ENCODE measurements around the gene SMAP2. TPM values are rescaled to one million over a fixed set of nuclear protein-coding genes. Genes with fewer than 3 reads are reported as not detected.

The SMAP2 gene
- total RNA-seq, 1 donor from 2014 or later = 15.5 TPM

DNA sequence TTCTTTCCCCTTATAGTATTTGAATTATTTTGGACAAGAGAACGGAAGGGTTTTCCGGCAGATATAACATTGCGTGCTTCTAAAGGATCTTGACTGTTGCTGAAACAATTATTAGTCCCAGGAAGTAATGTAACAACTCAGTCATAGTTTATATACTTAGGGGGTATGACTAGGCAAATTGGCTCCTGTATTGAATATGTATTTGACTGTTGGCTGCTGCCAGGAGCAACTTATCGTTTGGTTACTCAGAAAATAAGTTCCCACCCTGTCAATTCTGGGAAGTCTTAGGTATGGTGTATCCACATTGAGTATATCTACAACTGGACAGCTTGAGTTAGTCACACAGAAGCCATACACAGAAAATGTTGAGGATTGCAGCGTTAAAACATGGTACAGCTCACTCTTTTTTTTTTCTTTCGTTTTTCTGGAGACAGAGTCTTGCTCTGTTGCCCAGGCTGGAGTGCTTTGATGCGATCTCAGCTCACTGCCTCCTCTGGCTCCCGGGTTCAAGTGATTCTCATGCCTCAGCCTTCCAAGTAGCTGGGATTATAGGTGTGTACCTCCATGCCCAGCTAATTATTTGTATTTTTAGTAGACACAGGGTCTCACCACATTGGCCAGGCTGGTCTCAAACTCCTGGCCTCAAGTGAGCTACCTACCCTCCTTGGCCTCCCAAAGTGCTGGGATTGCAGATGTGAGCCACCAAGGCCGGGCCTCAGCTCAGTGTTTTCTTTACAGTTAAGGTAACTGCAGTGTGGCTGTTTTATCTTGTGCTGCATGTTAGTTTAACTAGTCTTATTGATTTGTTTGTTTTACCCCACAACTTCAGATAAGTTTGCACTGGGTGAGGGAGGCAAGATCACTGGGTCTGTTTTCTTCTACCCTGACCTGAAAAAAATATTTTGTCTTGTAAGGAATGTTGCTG lies 10.2 kb downstream of the SMAP2 start:
- Mint-ChIP-seq H3K9me3 (ENCODE audit: low read depth) (no peaks in the 10 kb centered on the region), H3K27me3 (ENCODE audit: low read depth) (no peaks in the 10 kb centered on the region), H3K36me3 (ENCODE audit: low read depth) (peaks cover 2% of the 10 kb centered on the region), H3K27ac (ENCODE audit: unreplicated experiment) (peak overlapping the region; percentile 5), H3K4me3 (ENCODE audit: unreplicated experiment) (no peak overlapping the region), H3K4me1 (ENCODE audit: low read depth) (peaks cover 59% of the 10 kb centered on the region)
- TF ChIP-seq, protein P1, sequence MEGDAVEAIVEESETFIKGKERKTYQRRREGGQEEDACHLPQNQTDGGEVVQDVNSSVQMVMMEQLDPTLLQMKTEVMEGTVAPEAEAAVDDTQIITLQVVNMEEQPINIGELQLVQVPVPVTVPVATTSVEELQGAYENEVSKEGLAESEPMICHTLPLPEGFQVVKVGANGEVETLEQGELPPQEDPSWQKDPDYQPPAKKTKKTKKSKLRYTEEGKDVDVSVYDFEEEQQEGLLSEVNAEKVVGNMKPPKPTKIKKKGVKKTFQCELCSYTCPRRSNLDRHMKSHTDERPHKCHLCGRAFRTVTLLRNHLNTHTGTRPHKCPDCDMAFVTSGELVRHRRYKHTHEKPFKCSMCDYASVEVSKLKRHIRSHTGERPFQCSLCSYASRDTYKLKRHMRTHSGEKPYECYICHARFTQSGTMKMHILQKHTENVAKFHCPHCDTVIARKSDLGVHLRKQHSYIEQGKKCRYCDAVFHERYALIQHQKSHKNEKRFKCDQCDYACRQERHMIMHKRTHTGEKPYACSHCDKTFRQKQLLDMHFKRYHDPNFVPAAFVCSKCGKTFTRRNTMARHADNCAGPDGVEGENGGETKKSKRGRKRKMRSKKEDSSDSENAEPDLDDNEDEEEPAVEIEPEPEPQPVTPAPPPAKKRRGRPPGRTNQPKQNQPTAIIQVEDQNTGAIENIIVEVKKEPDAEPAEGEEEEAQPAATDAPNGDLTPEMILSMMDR (IDR thresholded peaks at IDR 0.05) = no peak
- DNase-seq (ENCODE audit: low spot score) = no peak

DNA sequence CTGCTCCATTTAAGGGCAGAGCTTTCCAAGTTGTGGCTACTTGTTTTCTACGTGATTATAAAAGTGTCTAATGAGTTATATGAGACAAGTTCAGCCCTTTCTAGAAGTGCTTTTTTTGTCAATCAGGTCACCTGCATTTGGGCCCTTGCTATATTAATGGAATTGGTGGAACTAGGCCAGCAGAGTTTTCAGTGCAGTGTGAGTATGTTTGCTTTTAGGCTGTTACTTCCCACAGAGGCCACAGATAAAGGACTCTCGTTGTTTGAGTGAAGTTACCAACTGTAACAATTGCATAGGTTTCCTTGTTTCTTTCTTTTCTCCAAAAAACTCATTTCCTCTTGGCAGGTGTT lies 10.9 kb downstream of the SMAP2 start:
- Mint-ChIP-seq H3K4me3 (ENCODE audit: unreplicated experiment) (no peak overlapping the region), H3K27ac (ENCODE audit: unreplicated experiment) (peak overlapping the region; percentile 5), H3K9me3 (ENCODE audit: low read depth) (no peaks in the 10 kb centered on the region), H3K4me1 (ENCODE audit: low read depth) (peaks cover 59% of the 10 kb centered on the region), H3K27me3 (ENCODE audit: low read depth) (no peaks in the 10 kb centered on the region), H3K36me3 (ENCODE audit: low read depth) (peaks cover 2% of the 10 kb centered on the region)
- TF ChIP-seq, protein P1 (IDR thresholded peaks at IDR 0.05) = no peak
- no peak for DNase-seq (ENCODE audit: low spot score)

DNA sequence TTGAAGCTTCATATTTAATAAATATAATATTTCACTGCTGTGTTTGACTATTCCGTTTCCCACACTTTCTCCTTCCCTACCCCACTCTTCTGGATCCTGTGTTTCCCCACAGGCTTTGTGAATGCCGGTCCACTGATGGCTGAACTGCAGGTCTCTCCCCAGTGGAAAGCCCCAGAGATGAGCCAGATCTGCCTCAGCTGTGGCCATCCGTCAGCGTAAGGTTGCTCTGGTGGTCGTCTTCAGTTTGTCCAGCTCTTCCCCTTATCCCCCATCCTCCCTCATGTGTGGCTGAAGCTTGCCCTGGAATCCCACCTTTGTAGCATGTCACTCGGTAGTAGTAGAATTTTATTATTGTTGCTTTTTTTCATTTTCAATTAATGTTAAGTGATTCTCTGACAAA lies 11.4 kb downstream of the SMAP2 start:
- no peak for DNase-seq (ENCODE audit: low spot score)
- H3K27me3 Mint-ChIP-seq (ENCODE audit: low read depth) = no peaks in the 10 kb centered on the region
- H3K4me1 Mint-ChIP-seq (ENCODE audit: low read depth) = peaks cover 56% of the 10 kb centered on the region
- no peaks in the 10 kb centered on the region for H3K9me3 Mint-ChIP-seq (ENCODE audit: low read depth)
- H3K4me3 Mint-ChIP-seq (ENCODE audit: unreplicated experiment) = no peak overlapping the region
- no peak overlapping the region for H3K27ac Mint-ChIP-seq (ENCODE audit: unreplicated experiment)
- TF ChIP-seq, protein P1 (IDR thresholded peaks at IDR 0.05) = no peak
- H3K36me3 Mint-ChIP-seq (ENCODE audit: low read depth) = peaks cover 2% of the 10 kb centered on the region

DNA sequence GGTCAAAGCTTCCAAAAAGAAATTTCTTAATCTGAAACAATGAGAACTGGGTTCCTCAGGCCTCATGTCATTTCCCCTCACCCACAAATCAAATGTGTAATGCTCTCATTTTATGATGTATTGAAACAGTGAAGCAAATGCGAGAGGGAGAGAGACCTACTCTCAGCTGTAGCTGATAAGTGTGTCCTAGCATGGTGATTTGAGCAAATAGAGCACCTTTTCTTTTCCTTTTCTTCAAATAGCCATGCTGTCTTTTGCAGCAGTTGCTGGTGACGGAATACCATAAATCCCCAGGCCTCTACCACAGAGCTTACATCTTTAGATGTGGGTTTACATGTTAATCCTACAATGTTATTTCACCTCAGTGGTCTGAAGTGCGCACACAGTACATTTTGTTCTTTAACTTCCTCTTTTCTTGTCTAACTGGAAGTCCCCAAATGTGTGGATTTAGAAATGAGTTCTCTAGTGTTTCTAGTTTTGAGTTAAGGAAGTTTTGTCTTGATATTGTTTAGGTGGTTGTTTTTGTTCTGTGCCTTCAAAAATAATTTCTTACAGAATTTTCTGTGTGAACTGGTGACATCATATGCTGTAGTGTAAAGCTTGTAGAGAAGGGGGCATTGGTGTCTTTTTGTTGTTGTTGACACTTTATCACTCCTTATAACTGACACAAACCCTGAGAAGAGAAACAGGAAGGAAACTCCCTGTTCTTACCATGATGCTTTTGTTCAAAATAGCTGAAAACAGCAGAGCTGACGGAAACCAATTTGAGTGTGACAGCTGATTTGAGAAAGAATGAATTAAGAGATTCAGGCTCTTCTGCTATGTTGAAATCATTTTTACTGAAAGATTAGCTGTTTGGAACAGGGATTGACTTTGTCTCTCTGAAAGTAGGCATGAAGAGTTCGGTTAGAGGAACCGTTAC lies 12.2 kb downstream of the SMAP2 start:
- Mint-ChIP-seq H3K4me1 (ENCODE audit: low read depth) (peaks cover 56% of the 10 kb centered on the region), H3K9me3 (ENCODE audit: low read depth) (no peaks in the 10 kb centered on the region)

More for the DNA sequence above, 12.2 kb downstream of the SMAP2 start:
- H3K27ac Mint-ChIP-seq (ENCODE audit: unreplicated experiment) = peak overlapping the region; percentile 74
- peaks cover 2% of the 10 kb centered on the region for H3K36me3 Mint-ChIP-seq (ENCODE audit: low read depth)
- H3K4me3 Mint-ChIP-seq (ENCODE audit: unreplicated experiment) = no peak overlapping the region
- H3K27me3 Mint-ChIP-seq (ENCODE audit: low read depth) = no peaks in the 10 kb centered on the region
- DNase-seq (ENCODE audit: low spot score) = no peak
- TF ChIP-seq, protein P1 (IDR thresholded peaks at IDR 0.05) = no peak

All from chondrocyte (in vitro differentiated cells).